ENCODE measurements around the gene SHB.

DNA sequence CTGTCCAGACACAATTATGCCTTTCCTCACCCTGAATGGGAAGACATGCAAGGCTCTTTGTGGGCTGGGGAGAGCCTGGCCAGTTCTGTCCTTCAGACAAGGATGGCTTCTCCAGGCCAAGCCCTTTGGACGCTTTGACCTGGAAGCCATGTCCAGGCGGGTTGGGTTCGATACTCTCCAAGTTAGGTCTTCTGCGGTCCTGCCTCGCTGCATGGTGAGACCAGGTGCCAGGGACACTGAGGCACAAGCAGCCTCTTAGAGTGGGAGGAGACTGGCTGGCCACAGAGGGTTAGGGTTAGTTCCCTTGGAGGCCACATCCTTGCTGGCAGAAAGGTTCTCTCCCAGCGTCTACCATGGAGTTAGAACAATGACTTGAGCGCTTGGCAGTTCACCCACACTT is 67.6 kb downstream of the SHB start:
- TF ChIP-seq, protein P1, sequence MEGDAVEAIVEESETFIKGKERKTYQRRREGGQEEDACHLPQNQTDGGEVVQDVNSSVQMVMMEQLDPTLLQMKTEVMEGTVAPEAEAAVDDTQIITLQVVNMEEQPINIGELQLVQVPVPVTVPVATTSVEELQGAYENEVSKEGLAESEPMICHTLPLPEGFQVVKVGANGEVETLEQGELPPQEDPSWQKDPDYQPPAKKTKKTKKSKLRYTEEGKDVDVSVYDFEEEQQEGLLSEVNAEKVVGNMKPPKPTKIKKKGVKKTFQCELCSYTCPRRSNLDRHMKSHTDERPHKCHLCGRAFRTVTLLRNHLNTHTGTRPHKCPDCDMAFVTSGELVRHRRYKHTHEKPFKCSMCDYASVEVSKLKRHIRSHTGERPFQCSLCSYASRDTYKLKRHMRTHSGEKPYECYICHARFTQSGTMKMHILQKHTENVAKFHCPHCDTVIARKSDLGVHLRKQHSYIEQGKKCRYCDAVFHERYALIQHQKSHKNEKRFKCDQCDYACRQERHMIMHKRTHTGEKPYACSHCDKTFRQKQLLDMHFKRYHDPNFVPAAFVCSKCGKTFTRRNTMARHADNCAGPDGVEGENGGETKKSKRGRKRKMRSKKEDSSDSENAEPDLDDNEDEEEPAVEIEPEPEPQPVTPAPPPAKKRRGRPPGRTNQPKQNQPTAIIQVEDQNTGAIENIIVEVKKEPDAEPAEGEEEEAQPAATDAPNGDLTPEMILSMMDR (optimal IDR thresholded peaks at IDR 0.05 in 1 of 3, IDR thresholded peaks at IDR 0.05 in 1 of 3, conservative IDR thresholded peaks at IDR 0.05 in 1 of 3; ENCODE audit: extremely low read depth in 1 of 3, insufficient read depth in 2 of 3, low read length in 3 of 3) = no peak
- no peak for TF ChIP-seq EZH2 (IDR thresholded peaks at IDR 0.05; ENCODE audit: low read length)
